ENCODE measurements around the gene RASA2.

- no peak for TF ChIP-seq EZH2phosphoT487 (IDR thresholded peaks at IDR 0.05; ENCODE audit: low read length)
- TF ChIP-seq, protein P1, sequence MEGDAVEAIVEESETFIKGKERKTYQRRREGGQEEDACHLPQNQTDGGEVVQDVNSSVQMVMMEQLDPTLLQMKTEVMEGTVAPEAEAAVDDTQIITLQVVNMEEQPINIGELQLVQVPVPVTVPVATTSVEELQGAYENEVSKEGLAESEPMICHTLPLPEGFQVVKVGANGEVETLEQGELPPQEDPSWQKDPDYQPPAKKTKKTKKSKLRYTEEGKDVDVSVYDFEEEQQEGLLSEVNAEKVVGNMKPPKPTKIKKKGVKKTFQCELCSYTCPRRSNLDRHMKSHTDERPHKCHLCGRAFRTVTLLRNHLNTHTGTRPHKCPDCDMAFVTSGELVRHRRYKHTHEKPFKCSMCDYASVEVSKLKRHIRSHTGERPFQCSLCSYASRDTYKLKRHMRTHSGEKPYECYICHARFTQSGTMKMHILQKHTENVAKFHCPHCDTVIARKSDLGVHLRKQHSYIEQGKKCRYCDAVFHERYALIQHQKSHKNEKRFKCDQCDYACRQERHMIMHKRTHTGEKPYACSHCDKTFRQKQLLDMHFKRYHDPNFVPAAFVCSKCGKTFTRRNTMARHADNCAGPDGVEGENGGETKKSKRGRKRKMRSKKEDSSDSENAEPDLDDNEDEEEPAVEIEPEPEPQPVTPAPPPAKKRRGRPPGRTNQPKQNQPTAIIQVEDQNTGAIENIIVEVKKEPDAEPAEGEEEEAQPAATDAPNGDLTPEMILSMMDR (IDR thresholded peaks at IDR 0.05; ENCODE audit: low read length) = no peak
These were observed 4.3 kb downstream of the RASA2 start for GRCh38 chr3:141491081-141491480.
